ENCODE measurements around the gene MPPED2. TPM values are rescaled to one million over a fixed set of nuclear protein-coding genes. Genes with fewer than 3 reads are reported as not detected.

MPPED2 gene
- total and polyA plus RNA-seq, 2 donors (not counting 3 experiments of a cell fraction or from before 2014, with no cell fraction given), result not detected

DNA sequence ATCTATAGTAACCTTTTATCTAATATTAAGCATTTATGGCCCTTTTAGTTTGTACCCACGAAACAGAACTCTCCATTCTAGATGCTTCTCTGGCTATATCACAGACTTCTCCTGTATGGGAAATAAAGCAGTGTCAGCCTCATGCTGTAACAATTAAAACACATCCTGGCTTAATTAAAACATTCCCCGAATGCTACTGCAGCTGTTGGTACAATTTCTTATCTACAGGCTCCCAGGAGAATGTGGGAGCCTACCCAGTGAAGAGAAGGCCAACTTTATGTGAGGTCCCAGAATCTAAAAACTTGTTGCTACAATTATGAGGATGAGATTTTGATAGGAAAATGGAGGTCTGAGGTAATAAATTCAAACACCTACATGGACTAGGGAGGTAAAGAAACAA lies 83.8 kb downstream of the MPPED2 start:
- Histone ChIP-seq H3K4me2 (ENCODE audit: insufficient read depth, low read length) (no peak overlapping the region), H3K9ac (replicated peaks; ENCODE audit: extremely low read depth, insufficient read depth, low read length) (no peak overlapping the region), H3K4me1 (ENCODE audit: control insufficient read depth, extremely low read depth, insufficient read depth, low read length) (no peaks in the 10 kb centered on the region), H2AFZ (ENCODE audit: low read depth, low read length) (no peak overlapping the region), H3K27ac (ENCODE audit: insufficient read depth, low read depth, low read length) (no peak overlapping the region), H3K9me3 (replicated peaks; ENCODE audit: control insufficient read depth, insufficient read depth, low read length) (no peaks in the 10 kb centered on the region), H3K4me3 (replicated peaks in 1 of 3; ENCODE audit: insufficient read depth in 1 of 3, low read depth in 1 of 3, low read length in 3 of 3) (no peak overlapping the region), H3K36me3 (ENCODE audit: control insufficient read depth in 2 of 2, extremely low read depth in 1 of 2, insufficient read depth in 2 of 2, low read length in 2 of 2) (no peaks in the 10 kb centered on the region), H3K79me2 (ENCODE audit: control insufficient read depth, insufficient read depth, low read length) (no peaks in the 10 kb centered on the region), H3K9me1 (replicated peaks; ENCODE audit: control insufficient read depth, extremely low read depth, insufficient read depth, low read length) (no peaks in the 10 kb centered on the region), H3K27me3 (ENCODE audit: control insufficient read depth in 2 of 2, insufficient read depth in 2 of 2, low read length in 2 of 2) (no peaks in the 10 kb centered on the region), H4K20me1 (replicated peaks; ENCODE audit: control insufficient read depth, extremely low read depth, insufficient read depth, low read length) (no peaks in the 10 kb centered on the region)
- BruUV-seq (replicated peaks), result no TSS peak
- dilution Hi-C loops (cut with MboI; ENCODE audit: extremely low pct_ligation_motif_present, low sequenced_read_pairs) (no loop called here), intact Hi-C loops (cut with micrococcal nuclease) (no loop called here)
- CTCF ChIA-PET, result no interaction called here
- POLR2A ChIA-PET, result no interaction called here
- DNase-seq (ENCODE audit: low read depth, low spot score), result no peak
- no peak for FAIRE-seq
- TF ChIP-seq MYC (IDR thresholded peaks at IDR 0.05; ENCODE audit: low read depth, low read length) (no peak), FOS (IDR thresholded peaks at IDR 0.05; ENCODE audit: borderline replicate concordance, insufficient read depth, low read length) (no peak), GATA2 (IDR thresholded peaks at IDR 0.05; ENCODE audit: insufficient read depth, insufficient read length, low read depth, low read length) (no peak), POLR2A (IDR thresholded peaks at IDR 0.05; ENCODE audit: low read depth, low read length) (no peak), MAX (IDR thresholded peaks at IDR 0.05; ENCODE audit: insufficient read depth, insufficient read length) (no peak), POLR2AphosphoS5 (IDR thresholded peaks at IDR 0.05; ENCODE audit: insufficient read depth, low read depth, low read length) (no peak), JUN (IDR thresholded peaks at IDR 0.05; ENCODE audit: borderline replicate concordance, insufficient read depth, insufficient read length, low read depth) (no peak), EZH2 (IDR thresholded peaks at IDR 0.05; ENCODE audit: borderline replicate concordance, low read depth, low read length, severe bottlenecking) (no peak)
- TF ChIP-seq, protein P1, sequence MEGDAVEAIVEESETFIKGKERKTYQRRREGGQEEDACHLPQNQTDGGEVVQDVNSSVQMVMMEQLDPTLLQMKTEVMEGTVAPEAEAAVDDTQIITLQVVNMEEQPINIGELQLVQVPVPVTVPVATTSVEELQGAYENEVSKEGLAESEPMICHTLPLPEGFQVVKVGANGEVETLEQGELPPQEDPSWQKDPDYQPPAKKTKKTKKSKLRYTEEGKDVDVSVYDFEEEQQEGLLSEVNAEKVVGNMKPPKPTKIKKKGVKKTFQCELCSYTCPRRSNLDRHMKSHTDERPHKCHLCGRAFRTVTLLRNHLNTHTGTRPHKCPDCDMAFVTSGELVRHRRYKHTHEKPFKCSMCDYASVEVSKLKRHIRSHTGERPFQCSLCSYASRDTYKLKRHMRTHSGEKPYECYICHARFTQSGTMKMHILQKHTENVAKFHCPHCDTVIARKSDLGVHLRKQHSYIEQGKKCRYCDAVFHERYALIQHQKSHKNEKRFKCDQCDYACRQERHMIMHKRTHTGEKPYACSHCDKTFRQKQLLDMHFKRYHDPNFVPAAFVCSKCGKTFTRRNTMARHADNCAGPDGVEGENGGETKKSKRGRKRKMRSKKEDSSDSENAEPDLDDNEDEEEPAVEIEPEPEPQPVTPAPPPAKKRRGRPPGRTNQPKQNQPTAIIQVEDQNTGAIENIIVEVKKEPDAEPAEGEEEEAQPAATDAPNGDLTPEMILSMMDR (IDR thresholded peaks at IDR 0.05; ENCODE audit: extremely low read depth in 1 of 2, insufficient read depth in 1 of 2, low read depth in 1 of 2, low read length in 2 of 2), result no peak
